A549 (cell line): ENCODE data around the gene CAPN2.

Source experiments
- CTCF ChIP-seq: fragments of >200 bp; sonication (Bioruptor Twin); formaldehyde crosslinking; IDR thresholded peaks from 3 replicates; pipeline ENCODE4 v1.5.1; 2016
- ELK1 ChIP-seq: fragments of 150-350 bp; IDR thresholded peaks from 2 replicates; pipeline ENCODE4 v1.6.1; 2014; ENCODE audit warnings: low read depth, mild to moderate bottlenecking, low read length
- FOSL2 ChIP-seq, 2 experiments: fragments of 450-650 bp in 1 of 2; fragments of >200 bp in 1 of 2; sonication (Bioruptor Twin) in 1 of 2; formaldehyde crosslinking; IDR thresholded peaks; 2 replicates each; pipeline versions ENCODE4 v1.5.0 to v1.6.1; 2016 to 2020; ENCODE audit warnings: mild to moderate bottlenecking in 1 of 2, moderate library complexity in 1 of 2
- FOXS1 ChIP-seq: fragments of 250-450 bp; sonication (Bioruptor Pico); IDR thresholded peaks from 2 replicates; pipeline ENCODE4 v1.5.0; 2020; ENCODE audit warnings: mild to moderate bottlenecking, moderate library complexity
- JUNB ChIP-seq: fragments of >200 bp; sonication (Bioruptor Twin); formaldehyde crosslinking; IDR thresholded peaks from 2 replicates; pipeline ENCODE4 v1.6.1; 2016
- MYC ChIP-seq: IDR thresholded peaks from 2 replicates; pipeline ENCODE4 v1.6.1; 2012; ENCODE audit warnings: mild to moderate bottlenecking, inconsistent platforms, low read length, improper control_type of control experiment, borderline replicate concordance
- RAD21 ChIP-seq, 2 experiments: fragments of >200 bp in 1 of 2; sonication (Bioruptor Twin) in 1 of 2; formaldehyde crosslinking in 1 of 2; IDR thresholded peaks in 1 of 2; conservative IDR thresholded peaks in 1 of 2; 2 replicates in 1 of 2; 3 replicates in 1 of 2; pipeline ENCODE4 v1.6.1; 2012 to 2018; ENCODE audit warnings: inconsistent platforms in 1 of 2
- RARB ChIP-seq: fragments of 250-450 bp; sonication (Bioruptor Pico); IDR thresholded peaks from 2 replicates; pipeline ENCODE4 v1.8.0; 2021; ENCODE audit warnings: mild to moderate bottlenecking, moderate library complexity

GRCh38 chr1:223729906-223730305 is 17.6 kb downstream of the CAPN2 start:
- TF ChIP-seq RAD21 (conservative IDR thresholded peaks at IDR 0.05 in 1 of 2, IDR thresholded peaks at IDR 0.05 in 1 of 2) (no peak), RARB (CRISPR knock-in tag) (no peak), JUNB (no peak), CTCF (no peak), FOXS1 (CRISPR knock-in tag) (no peak), ELK1 (no peak), MYC (no peak), FOSL2 (IDR thresholded peaks at IDR 0.05) (no peak), FOSL2 (CRISPR knock-in tag; IDR thresholded peaks at IDR 0.05) (no peak)
